HG03520 (cell line): ENCODE measurements around the gene ZNF324B.
"Not testable (repeated sequence)": the region's sequence is repeated elsewhere in the genome, so short reads cannot be mapped to it uniquely, and the experiment has no call there.

Experiments used
- ATAC-seq: cut with Tn5 transposase; IDR thresholded peaks from one replicate; pipeline ENCODE4 v1.9.1; 2021; ENCODE audit warnings: mild to moderate bottlenecking, moderate library complexity; ENCODE audit not compliant: unreplicated experiment

ZNF324B gene

DNA sequence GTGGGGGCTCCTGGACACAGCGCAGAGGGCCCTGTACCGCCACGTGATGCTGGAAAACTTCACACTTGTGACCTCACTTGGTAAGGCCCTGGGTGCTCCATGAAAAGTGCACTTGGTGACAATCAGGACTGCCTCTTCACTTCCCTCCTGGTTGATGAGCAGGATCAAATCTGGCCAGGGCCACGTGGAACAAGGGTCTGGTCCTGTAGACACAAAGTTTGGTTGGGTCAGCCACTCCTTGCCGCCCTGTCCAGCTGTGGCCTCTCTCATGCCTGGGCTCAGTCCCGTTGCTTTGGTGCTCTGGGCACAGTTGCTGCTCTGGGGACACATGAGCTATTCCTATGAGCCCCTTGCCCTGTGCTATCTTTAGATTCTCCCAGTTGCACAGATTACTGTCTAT lies 2.3 kb downstream of the ZNF324B start:
- no peak for ATAC-seq

DNA sequence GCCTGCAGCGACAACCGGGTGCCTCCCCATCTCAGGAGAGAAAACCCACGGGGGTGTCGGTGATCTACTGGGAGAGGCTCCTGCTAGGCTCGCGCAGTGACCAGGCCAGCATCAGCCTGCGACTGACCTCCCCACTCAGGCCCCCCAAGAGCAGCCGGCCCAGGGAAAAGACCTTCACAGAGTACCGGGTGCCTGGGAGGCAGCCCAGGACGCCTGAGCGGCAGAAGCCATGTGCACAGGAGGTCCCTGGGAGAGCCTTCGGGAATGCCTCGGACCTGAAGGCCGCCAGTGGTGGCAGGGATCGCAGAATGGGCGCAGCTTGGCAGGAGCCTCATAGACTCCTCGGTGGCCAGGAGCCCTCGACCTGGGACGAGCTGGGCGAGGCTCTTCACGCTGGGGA lies 3.9 kb downstream of the ZNF324B start:
- ATAC-seq = no peak

DNA sequence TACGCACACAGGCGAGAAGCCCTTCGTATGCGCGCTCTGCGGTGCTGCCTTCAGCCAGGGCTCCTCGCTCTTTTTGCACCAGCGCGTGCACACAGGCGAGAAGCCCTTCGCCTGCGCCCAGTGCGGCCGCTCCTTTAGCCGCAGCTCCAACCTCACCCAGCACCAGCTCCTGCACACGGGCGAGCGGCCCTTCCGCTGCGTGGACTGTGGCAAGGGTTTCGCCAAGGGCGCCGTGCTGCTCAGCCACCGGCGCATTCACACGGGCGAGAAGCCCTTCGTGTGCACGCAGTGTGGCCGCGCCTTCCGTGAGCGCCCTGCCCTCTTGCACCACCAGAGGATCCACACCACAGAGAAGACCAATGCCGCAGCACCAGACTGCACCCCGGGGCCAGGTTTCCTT lies 4.7 kb downstream of the ZNF324B start:
- ATAC-seq = no peak

DNA sequence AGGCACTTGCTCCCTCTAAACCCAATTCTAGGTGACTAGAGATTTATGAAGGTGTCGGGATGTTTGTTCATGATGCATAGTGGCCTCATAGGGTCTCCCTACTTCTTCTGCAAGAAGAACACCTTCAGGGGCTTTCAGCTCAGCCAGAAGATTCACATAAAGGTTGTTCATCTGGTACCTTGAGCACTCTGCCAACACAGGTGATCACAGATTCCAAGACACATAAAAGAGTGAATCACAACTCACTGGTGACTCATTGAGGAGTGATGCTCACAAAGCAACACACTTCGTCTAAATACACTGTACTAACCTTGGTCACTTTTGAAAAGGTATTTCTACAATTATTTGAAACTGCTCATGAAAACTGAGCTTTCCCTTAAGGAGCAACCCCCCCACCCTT lies 8.6 kb downstream of the ZNF324B start:
- no peak for ATAC-seq

GRCh38 chr19:58466089-58466759 lies 14.8 kb downstream of the ZNF324B start:
- peak; percentile 8 for ATAC-seq

DNA sequence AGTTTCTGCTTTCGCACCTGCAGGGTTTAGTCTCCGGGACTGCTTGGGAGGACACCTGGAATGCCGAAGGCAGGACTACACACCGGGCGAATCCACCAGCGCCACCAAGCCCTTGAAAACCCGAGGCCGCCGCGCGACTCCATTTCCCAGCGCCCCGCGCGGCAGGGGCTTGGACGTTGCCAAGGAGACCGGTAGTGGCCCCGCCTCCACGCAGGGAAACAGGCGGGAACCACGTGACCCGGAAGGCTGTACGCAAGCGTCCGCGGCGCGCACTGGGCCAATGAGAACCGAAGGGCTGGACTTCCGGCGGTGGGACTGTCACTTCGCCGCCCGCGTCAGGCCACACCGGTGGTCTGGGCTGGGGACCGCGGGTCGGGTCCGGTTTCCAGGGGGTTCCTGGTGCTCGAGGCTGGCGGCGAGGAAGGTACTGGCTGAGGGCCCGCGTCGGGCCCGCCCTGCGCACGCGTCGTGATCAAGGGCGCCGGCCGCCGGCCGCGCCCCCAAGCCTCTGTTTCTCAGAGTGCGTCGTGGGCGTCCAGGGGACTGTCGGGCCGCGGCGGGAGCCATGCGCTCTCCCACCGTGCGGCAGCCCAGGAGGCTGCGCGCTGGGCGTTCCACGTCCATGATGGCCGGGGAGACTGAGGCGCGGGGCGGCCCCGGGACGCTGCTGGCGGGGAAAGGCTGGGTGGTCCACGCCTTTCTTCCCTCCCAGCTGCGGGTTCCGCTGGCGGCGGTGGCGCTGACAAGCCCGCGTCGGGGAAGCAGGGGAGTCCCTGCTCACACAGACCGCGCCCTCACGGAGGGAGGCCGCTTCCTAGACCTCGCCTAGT lies 15.6 kb downstream of the ZNF324B start, which contains the start of gene ZNF324:
Gene ZNF324 (plus strand): TSS at position 321 of the 830 bp plus-strand sequence. CDS start 2,106 bp downstream, outside the sequence.
- peak; percentile 92 for ATAC-seq

- ATAC-seq = no peak
These were observed 16.9 kb downstream of the ZNF324B start for GRCh38 chr19:58468216-58468839.

DNA sequence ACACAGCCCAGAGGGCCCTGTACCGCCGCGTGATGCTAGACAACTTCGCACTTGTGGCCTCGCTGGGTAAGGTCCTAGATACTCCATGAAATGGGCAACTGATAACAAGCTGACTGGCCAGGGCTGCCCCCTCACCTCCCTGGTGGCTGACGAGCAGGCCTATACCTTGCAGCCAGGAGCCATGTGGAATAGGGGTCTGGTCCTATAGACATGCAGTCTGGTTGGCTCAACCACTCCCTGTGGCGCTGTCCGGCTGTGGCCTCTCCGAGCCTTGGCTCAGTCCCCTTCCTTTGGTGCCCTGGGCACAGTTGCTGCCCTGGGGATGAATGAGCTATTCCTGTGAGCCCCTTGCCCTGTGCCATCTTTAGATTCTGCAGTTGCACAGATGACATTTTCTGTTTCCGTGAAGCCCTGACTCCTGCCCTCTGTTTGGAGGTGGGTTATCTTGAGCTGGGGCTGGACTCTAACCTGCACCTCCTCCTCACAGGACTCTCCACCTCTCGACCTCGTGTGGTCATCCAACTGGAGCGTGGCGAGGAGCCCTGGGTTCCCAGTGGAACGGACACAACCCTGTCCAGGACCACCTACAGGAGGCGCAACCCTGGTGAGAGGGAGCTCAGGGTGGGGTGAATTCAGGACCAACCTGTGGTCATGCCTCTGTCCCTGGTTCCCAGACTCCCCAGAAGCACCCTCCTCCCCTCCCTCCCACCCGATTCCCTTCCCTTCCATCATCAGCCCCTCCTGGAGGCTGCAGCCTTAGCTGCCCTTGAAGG lies 18.0 kb downstream of the ZNF324B start:
- ATAC-seq = no peak

DNA sequence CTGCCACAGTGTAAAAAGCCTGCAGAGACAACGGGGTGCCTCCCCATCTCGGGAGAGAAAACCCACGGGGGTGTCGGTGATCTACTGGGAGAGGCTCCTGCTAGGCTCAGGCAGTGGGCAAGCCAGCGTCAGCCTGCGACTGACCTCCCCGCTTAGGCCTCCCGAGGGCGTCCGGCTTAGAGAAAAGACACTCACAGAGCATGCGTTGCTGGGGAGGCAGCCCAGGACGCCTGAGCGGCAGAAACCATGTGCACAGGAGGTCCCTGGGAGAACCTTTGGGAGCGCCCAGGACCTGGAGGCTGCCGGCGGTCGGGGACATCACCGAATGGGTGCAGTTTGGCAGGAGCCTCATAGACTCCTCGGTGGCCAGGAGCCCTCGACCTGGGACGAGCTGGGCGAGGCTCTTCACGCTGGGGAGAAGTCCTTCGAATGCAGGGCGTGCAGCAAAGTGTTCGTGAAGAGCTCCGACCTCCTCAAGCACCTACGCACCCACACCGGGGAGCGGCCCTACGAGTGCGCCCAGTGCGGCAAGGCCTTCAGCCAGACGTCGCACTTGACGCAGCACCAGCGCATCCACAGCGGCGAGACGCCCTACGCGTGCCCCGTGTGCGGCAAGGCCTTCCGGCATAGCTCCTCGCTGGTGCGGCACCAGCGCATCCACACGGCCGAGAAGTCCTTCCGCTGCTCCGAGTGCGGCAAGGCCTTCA lies 19.6 kb downstream of the ZNF324B start:
- ATAC-seq = not testable (repeated sequence)

GRCh38 chr19:58471736-58472135 lies 20.3 kb downstream of the ZNF324B start:
- no peak for ATAC-seq

GRCh38 chr19:58473775-58474174 lies 22.4 kb downstream of the ZNF324B start:
- ATAC-seq = no peak

GRCh38 chr19:58474291-58474996 lies 23.0 kb downstream of the ZNF324B start:
- ATAC-seq = no peak

GRCh38 chr19:58474997-58475713 lies 23.7 kb downstream of the ZNF324B start:
- no peak for ATAC-seq

DNA sequence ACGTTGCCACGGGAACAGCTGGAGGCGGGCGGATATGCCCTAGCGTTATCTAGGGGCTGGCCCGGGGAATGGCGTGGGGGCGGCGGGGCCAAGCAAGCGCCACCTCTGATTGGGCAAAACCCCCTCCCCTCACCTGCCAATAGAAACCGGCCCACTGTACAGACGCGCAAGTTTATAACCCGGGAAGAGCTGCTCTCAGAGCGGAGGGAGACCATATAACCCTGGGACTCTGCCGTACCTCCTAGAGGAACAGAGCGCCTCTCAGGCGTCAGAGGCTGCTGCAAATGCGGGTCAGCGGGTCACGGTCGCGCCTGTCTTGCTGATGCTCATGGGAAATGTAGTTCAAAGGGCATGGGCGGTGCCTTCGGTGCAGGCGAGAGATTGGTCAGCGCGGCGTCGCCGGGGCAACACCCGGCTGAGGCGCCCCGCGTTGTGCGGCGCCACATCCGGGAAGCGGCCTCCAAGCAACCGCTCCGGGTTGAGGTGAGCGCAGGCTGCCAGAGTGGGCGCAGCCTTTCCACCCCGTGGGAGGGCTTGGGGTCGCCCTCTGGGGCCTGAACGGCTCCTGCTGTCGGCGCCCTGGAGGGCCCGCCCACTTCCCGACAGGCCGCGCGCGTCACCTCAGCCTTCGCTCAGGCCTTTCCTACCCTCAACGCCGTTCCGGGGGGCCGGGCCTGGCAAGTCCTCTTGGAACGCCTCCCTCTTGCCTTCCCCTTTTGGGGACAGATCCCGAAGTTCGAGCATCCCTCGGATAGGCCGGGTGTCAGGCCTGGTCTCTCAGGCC lies 24.5 kb downstream of the ZNF324B start, which contains the start of gene ZNF446:
Gene ZNF446 (plus strand): TSS at position 639 of the 784 bp plus-strand sequence. CDS start 867 bp downstream, outside the sequence.
- peak; percentile 80 for ATAC-seq

DNA sequence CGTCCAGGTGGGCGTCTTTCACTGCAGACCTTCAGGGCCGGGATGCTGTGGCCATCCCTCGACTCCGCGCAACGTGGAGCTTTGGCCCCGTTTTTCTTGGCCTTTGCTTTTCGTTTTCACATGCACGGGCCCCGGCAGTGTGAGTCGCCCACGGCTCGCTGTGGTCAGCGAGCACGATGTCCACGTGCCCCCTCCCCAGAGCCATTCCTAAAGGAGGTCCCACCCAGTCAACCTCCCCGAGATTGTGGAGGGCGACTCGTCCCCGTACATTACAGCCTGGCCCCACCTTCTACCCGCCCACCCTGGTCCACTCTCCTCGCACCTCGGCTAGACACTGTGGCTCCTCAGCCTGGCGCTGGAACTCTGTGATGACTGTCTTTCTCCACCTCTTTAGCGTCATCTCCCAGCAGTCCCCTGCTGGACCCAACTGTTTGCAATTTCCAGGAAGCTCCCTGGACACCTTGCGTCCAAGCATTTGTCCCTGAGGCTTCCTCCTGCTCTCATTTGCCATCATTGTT lies 25.1 kb downstream of the ZNF324B start:
- ATAC-seq = no peak

- ATAC-seq = no peak
These were observed 25.7 kb downstream of the ZNF324B start for GRCh38 chr19:58477130-58477529.

- ATAC-seq = no peak
These were observed 26.4 kb downstream of the ZNF324B start for GRCh38 chr19:58477871-58478270.

GRCh38 chr19:58479303-58479702 lies 27.9 kb downstream of the ZNF324B start:
- no peak for ATAC-seq
